Measurements from ENCODE around the gene SLC35F1. TPM values are rescaled to one million over a fixed set of nuclear protein-coding genes. Genes with fewer than 3 reads are reported as not detected.
"Not testable (repeated sequence)": the region's sequence is repeated elsewhere in the genome, so short reads cannot be mapped to it uniquely, and the experiment has no call there.

The SLC35F1 gene
- total and polyA plus RNA-seq, 2 experiments from 2014 or later = 0.04 to 0.43 TPM

DNA sequence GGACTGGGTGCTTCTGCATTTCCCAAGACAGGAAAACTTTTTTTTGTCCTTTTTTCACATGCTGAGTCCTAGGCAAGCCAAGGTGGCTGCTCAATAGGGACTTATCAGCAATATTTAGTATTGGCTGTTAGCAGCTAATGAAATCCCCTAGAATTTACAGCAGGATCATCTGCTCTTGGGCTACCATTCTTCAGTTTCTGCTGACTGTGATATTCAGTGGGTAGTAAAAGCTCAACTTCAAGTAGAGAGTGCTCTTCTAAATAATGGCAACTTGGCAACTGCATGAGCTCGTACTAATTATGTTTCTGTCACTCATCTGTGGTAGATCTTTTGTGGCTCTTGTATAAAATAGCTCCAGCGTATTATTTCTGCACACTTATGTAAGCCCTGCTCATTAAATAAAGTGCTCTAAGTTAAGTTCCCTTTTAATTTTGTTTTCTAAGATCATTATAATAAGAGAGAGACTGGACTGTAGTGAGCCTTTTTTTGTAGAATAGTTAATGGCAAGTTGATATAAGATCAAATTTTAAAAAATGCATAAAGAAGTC is 110.3 kb downstream of the SLC35F1 start:
- TF ChIP-seq EZH2 (IDR thresholded peaks at IDR 0.05; ENCODE audit: borderline replicate concordance) = no peak
- no peak for TF ChIP-seq EZH2phosphoT487 (IDR thresholded peaks at IDR 0.05; ENCODE audit: low read depth, severe bottlenecking, unreplicated experiment)
- TF ChIP-seq, protein P1, sequence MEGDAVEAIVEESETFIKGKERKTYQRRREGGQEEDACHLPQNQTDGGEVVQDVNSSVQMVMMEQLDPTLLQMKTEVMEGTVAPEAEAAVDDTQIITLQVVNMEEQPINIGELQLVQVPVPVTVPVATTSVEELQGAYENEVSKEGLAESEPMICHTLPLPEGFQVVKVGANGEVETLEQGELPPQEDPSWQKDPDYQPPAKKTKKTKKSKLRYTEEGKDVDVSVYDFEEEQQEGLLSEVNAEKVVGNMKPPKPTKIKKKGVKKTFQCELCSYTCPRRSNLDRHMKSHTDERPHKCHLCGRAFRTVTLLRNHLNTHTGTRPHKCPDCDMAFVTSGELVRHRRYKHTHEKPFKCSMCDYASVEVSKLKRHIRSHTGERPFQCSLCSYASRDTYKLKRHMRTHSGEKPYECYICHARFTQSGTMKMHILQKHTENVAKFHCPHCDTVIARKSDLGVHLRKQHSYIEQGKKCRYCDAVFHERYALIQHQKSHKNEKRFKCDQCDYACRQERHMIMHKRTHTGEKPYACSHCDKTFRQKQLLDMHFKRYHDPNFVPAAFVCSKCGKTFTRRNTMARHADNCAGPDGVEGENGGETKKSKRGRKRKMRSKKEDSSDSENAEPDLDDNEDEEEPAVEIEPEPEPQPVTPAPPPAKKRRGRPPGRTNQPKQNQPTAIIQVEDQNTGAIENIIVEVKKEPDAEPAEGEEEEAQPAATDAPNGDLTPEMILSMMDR (IDR thresholded peaks at IDR 0.05; ENCODE audit: poor library complexity) = no peak
- WGBS (ENCODE audit: low lambda C conversion rate, missing lambda C conversion rate) = 39% methylated on average over 2 of the region's 2 CpGs

DNA sequence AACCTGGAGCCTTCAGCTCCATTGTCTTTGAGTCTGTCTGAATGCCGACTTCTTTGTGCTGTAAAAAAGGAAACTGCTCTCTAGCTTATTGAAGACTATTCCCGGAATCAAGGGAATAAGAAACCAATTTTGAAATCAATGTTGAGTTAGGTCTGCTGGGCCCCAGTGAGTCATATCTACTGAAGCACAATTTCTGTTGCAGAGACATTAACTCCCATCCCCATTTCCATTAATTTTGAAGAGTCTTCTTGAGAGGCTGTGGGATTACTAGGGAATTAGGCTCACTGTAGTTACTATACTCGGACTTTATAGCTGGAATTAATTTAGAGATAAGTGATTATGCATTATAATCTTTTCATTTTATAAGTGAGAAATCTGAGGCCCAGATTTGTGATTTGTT is 116.7 kb downstream of the SLC35F1 start:
- no peak for TF ChIP-seq EZH2phosphoT487 (IDR thresholded peaks at IDR 0.05; ENCODE audit: low read depth, severe bottlenecking, unreplicated experiment)
- TF ChIP-seq, protein P1 (IDR thresholded peaks at IDR 0.05; ENCODE audit: poor library complexity) = no peak
- no peak for TF ChIP-seq EZH2 (IDR thresholded peaks at IDR 0.05; ENCODE audit: borderline replicate concordance)
- Histone ChIP-seq H4K20me1 (ENCODE audit: insufficient read depth, poor library complexity, severe bottlenecking) (no peaks in the 10 kb centered on the region), H3K4me3 (no peak overlapping the region), H3K36me3 (replicated peaks; ENCODE audit: insufficient read depth, low read depth) (no peaks in the 10 kb centered on the region), H3K9me2 (replicated peaks; ENCODE audit: insufficient read depth) (no peaks in the 10 kb centered on the region), H3K79me2 (no peaks in the 10 kb centered on the region), H3K4me1 (ENCODE audit: insufficient read depth) (no peaks in the 10 kb centered on the region), H3K4me2 (no peak overlapping the region), H2AFZ (no peak overlapping the region), H3K27ac (no peak overlapping the region), H3K27me3 (no peaks in the 10 kb centered on the region), H3K9me3 (ENCODE audit: low read depth) (no peaks in the 10 kb centered on the region)
- 93% methylated on average over 3 of the region's 3 CpGs for WGBS (ENCODE audit: low lambda C conversion rate, missing lambda C conversion rate)
- no peak for DNase-seq (ENCODE audit: low spot score)

More for the DNA sequence above, 110.3 kb downstream of the SLC35F1 start:
- no peak overlapping the region for H3K27ac ChIP-seq
- H3K79me2 ChIP-seq = no peaks in the 10 kb centered on the region
- H3K36me3 ChIP-seq (replicated peaks; ENCODE audit: insufficient read depth, low read depth) = no peaks in the 10 kb centered on the region
- H3K4me3 ChIP-seq = no peak overlapping the region
- H2AFZ ChIP-seq = no peak overlapping the region
- H3K9me2 ChIP-seq (replicated peaks; ENCODE audit: insufficient read depth) = no peaks in the 10 kb centered on the region
- H3K27me3 ChIP-seq = no peaks in the 10 kb centered on the region
- H3K9me3 ChIP-seq (ENCODE audit: low read depth) = no peaks in the 10 kb centered on the region
- H3K4me1 ChIP-seq (ENCODE audit: insufficient read depth) = no peaks in the 10 kb centered on the region
- H3K4me2 ChIP-seq = no peak overlapping the region
- H4K20me1 ChIP-seq (ENCODE audit: insufficient read depth, poor library complexity, severe bottlenecking) = no peaks in the 10 kb centered on the region
- DNase-seq (ENCODE audit: low spot score) = no peak

GRCh38 chr6:118029967-118030366 is 122.9 kb downstream of the SLC35F1 start:
- no peak overlapping the region for H3K27ac ChIP-seq
- no peaks in the 10 kb centered on the region for H3K9me2 ChIP-seq (replicated peaks; ENCODE audit: insufficient read depth)
- DNase-seq (ENCODE audit: low spot score) = no peak
- no peaks in the 10 kb centered on the region for H3K4me1 ChIP-seq (ENCODE audit: insufficient read depth)
- H3K27me3 ChIP-seq = no peaks in the 10 kb centered on the region
- no peak overlapping the region for H3K4me2 ChIP-seq
- H3K4me3 ChIP-seq = no peak overlapping the region
- H3K79me2 ChIP-seq = no peaks in the 10 kb centered on the region
- H3K9me3 ChIP-seq (ENCODE audit: low read depth) = no peaks in the 10 kb centered on the region
- H3K36me3 ChIP-seq (replicated peaks; ENCODE audit: insufficient read depth, low read depth) = no peaks in the 10 kb centered on the region
- H2AFZ ChIP-seq = no peak overlapping the region
- no peak for TF ChIP-seq EZH2 (IDR thresholded peaks at IDR 0.05; ENCODE audit: borderline replicate concordance)
- TF ChIP-seq, protein P1 (IDR thresholded peaks at IDR 0.05; ENCODE audit: poor library complexity) = no peak
- WGBS (ENCODE audit: low lambda C conversion rate, missing lambda C conversion rate) = 85% methylated on average over 4 of the region's 4 CpGs
- H4K20me1 ChIP-seq (ENCODE audit: insufficient read depth, poor library complexity, severe bottlenecking) = no peaks in the 10 kb centered on the region

DNA sequence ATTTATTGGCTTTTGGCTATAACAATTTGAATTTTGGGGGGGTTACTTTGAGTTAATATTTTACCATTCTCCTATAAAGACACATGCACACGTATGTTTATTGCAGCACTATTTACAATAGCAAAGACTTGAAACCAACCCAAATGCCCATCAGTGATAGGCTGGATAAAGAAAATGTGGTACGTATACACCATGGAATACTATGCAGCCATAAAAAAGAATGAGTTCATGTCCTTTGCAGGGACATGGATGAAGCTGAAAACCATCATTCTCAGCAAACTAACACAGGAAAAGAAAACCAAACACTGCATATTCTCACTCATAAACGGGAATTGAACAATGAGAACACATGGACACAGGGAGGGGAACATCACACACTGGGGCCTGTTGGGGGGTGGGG is 130.4 kb downstream of the SLC35F1 start:
- not testable (repeated sequence) for H3K9me2 ChIP-seq (replicated peaks; ENCODE audit: insufficient read depth); H3K27ac ChIP-seq; H3K9me3 ChIP-seq (ENCODE audit: low read depth); H3K4me3 ChIP-seq; DNase-seq (ENCODE audit: low spot score); H3K36me3 ChIP-seq (replicated peaks; ENCODE audit: insufficient read depth, low read depth); H3K4me2 ChIP-seq; H4K20me1 ChIP-seq (ENCODE audit: insufficient read depth, poor library complexity, severe bottlenecking); H3K27me3 ChIP-seq; H3K79me2 ChIP-seq; H3K4me1 ChIP-seq (ENCODE audit: insufficient read depth); H2AFZ ChIP-seq
- 94% methylated on average over 3 of the region's 3 CpGs for WGBS (ENCODE audit: low lambda C conversion rate, missing lambda C conversion rate)

All from hepatocyte (in vitro differentiated cells).